Left renal cortex interstitium (tissue), 4 donors: ENCODE data around the gene SCNN1B. TPM values are rescaled to one million over a fixed set of nuclear protein-coding genes. Genes with fewer than 3 reads are reported as not detected.
"Not testable (repeated sequence)": the region's sequence is repeated elsewhere in the genome, so short reads cannot be mapped to it uniquely, and the experiment has no call there.

Experiments
- DNase-seq, 4 donors: peaks; one replicate each; pipeline ENCODE4 v3.0.0-alpha.2; 2013; ENCODE audit warnings: low read depth in 4 of 4, low spot score in 2 of 4, missing footprints in 1 of 4
- polyA plus RNA-seq, 4 donors: library from polyadenylated mRNA; unstranded; fragments of 120-200 nt; gene quantifications; one replicate each; pipeline ENCODE4 v1.2.1, GENCODE V29; 2013; ENCODE audit not compliant: insufficient read length in 4 of 4

SCNN1B gene
- polyA plus RNA-seq, 4 donors: 12.8 to 26.0 (median 16.2) TPM

DNA sequence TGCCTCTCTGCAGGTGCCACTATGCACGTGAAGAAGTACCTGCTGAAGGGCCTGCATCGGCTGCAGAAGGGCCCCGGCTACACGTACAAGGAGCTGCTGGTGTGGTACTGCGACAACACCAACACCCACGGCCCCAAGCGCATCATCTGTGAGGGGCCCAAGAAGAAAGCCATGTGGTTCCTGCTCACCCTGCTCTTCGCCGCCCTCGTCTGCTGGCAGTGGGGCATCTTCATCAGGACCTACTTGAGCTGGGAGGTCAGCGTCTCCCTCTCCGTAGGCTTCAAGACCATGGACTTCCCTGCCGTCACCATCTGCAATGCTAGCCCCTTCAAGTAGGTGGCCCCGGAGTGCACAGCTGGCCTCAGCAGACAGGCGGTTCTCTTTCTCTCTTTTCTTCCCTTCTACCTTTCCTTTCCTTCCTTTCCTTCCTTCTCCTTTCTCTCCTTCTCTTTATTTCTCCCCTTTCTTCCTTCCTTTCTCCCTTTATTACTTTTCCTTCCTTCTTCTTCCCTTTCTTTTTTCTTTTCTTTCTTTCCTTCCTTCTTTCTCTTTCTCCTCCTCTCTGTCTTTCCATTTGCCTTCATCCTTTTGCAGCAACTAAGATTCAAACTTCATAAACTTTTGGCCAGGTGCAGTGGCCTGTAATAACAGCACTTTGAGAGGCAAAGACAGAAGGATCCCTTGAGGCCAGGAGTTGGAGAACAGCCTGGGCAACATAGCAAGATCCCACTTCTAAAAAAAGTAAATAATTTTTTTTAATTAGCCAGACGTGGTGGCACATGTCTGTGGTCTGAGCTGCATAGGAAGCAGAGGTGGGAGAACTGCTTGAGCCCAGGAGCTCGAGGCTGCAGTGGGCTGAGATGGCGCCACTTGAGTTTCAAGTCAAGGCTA, 46.7 kb downstream of the SCNN1B start:
- DNase-seq: no peak

- no peak for DNase-seq
Measured at GRCh38 chr16:23351360-23351759, 49.3 kb downstream of the SCNN1B start.

GRCh38 chr16:23353440-23353839, 51.3 kb downstream of the SCNN1B start:
- DNase-seq: no peak

- no peak for DNase-seq
Measured at GRCh38 chr16:23354246-23354645, 52.1 kb downstream of the SCNN1B start.

DNA sequence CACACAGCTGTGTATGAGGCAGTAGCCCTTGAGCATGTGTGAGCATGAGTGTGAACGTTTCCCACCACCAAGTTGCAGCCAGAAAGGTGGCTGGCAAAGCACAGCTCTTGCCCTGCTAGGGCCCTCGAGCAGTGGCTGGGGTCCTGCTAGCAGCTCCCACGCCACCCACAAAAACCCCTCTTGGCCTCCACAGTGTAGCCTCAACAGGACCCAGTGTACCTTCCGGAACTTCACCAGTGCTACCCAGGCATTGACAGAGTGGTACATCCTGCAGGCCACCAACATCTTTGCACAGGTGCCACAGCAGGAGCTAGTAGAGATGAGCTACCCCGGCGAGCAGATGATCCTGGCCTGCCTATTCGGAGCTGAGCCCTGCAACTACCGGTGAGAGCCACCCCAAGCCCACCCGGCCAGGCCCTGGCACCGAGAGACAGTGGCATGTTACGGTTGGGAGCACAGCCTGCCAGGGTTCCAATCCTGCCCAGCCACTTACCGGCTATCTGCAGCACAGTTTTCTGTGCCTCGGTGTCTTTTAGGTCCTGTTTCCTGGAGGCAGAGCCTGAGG, 53.1 kb downstream of the SCNN1B start:
- DNase-seq: no peak

GRCh38 chr16:23356941-23357340, 54.8 kb downstream of the SCNN1B start:
- no peak for DNase-seq

GRCh38 chr16:23357761-23358290, 55.7 kb downstream of the SCNN1B start:
- no peak for DNase-seq

- no peak for DNase-seq
Measured at GRCh38 chr16:23359092-23359760, 57.1 kb downstream of the SCNN1B start.

GRCh38 chr16:23362460-23363317, 60.6 kb downstream of the SCNN1B start:
- no peak for DNase-seq

DNA sequence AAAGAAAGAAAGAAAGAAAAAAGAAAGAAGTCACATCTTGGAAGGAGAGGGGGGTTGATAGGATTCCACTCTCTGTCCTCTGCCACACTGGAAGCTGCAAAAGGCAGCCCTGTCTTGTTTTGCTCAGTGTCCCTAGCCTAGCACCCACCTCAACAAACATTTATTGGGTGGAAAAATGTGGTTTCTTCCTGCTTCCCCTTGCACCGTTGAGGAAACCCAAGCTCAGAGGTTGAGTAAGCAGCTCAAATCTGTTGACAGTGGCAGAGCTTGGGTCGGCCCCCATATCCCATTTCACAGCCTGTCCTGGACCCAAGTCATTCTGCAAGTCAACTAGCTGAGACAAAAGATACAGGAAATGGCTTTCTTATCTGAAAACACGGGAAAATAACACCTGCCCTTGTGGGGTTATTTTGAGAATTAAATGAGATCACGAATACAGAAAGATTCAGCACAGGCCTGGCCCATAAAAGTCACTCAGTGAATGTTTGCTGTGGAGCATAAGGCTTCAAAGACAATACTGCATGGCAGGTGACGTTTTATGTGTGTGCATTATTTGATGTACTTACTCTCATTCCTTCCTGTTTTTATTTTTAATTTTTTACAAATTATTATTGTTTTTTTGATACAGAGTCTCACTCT, 63.6 kb downstream of the SCNN1B start:
- DNase-seq: no peak

GRCh38 chr16:23366341-23366740, 64.2 kb downstream of the SCNN1B start:
- DNase-seq: not testable (repeated sequence)

- DNase-seq: no peak
Measured at GRCh38 chr16:23367564-23367963, 65.5 kb downstream of the SCNN1B start.

DNA sequence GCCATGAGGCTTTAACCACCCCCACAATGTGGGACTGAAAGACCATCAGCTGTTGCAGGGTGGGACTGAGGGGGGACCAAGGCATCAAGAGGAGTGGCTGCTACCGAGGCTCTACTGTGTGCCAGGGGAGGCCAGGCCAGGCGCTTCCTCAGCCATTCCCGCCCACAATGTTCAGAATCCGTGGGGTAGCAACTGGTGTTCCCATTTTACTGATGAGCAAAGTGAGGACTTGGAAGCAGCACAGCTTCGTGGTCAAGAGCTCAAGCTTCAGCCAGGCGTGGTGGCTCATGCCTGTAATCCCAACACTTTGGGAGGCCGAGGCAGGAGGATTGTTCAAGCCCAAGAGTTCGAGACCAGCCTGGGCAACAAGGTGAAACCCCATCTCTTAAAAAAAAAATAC, 65.9 kb downstream of the SCNN1B start:
- DNase-seq: no peak

- DNase-seq: no peak
Measured at GRCh38 chr16:23368469-23368868, 66.4 kb downstream of the SCNN1B start.

- DNase-seq: no peak
Measured at GRCh38 chr16:23369416-23369815, 67.3 kb downstream of the SCNN1B start.

- no peak for DNase-seq
Measured at GRCh38 chr16:23371368-23371767, 69.3 kb downstream of the SCNN1B start.

GRCh38 chr16:23373436-23374219, 71.5 kb downstream of the SCNN1B start:
- no peak for DNase-seq

DNA sequence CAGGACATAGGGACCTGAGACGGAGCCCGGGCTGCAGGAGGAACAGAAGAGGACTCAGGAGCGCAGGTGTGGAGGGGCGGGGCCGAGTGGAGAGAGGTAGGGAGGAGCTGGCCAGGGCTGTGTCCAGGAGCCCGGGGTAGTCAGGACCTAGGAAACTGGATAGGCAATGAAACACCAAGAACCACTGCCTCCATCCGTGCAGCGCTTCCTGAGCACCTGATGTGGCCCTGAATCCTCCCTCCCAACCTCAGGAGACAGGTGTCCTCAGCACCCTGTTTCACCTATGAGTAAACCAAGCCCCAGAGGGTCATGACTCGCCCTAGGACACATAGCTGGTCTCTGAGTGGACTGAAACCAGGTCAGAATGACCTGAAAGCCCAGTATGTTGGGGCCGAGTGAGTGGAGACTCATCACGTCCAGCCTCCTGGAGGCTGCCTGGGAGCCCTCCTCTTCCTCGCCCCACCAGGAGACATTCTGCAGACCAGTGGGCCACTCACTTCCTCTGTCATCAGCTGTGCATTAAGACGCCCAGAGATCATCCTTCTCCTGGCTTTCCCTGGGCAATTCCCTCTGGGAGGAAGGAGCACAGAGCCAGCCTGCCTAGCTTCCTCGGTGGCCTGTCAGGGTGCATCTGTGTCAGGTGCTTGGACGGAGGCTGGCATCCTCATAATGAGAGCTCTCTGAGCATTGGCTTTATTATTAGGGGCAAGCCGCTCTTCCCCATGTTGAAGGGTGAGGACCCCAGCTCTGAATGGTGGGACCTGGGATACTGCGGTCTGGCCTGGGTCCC, 72.8 kb downstream of the SCNN1B start:
- no peak for DNase-seq
